ENCODE measurements around the gene TTLL7. TPM values are rescaled to one million over a fixed set of nuclear protein-coding genes. Genes with fewer than 3 reads are reported as not detected.

The TTLL7 gene
- total RNA-seq, 2 experiments from 2014 or later, result not detected

DNA sequence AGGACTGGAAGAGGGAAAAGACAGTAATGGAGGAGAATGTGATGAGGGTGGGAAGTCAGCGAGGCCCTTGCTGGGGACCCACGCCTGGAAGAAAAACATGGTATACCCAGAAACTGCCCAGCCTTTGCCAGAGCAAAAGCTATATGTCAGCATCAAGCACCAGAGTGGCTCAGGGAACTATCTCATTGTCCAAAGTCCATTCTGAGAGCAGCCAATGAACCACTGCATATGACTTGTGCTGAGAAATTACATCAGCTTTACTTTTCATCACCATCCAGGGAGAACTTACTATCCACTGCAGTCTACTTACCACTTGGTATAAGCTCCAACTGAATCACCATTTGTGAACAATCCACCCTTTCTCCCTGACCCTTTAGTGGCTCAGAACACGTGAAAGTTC is 148.1 kb downstream of the TTLL7 start:
- CTCF ChIA-PET, result interaction anchor here (1.4 kb wide), 1 partner anchor 9 kb away, joined by 5 read pairs; no protein-coding TSS in a partner anchor

GRCh38 chr1:83849191-83850061 is 149.5 kb downstream of the TTLL7 start:
- no peaks in the 10 kb centered on the region for H3K27me3 Mint-ChIP-seq (ENCODE audit: low read depth)
- H3K36me3 Mint-ChIP-seq (ENCODE audit: low read depth), result peaks cover 8% of the 10 kb centered on the region
- CTCF ChIA-PET, result no interaction called here
- intact Hi-C loops (cut with micrococcal nuclease), result no loop called here
- DNase-seq, result no peak
- H3K4me3 Mint-ChIP-seq, result no peak overlapping the region
- no peaks in the 10 kb centered on the region for H3K9me3 Mint-ChIP-seq
- H3K27ac Mint-ChIP-seq, result no peak overlapping the region
- peaks cover 18% of the 10 kb centered on the region for H3K4me1 Mint-ChIP-seq (ENCODE audit: low read depth)

More for the DNA sequence above, 148.1 kb downstream of the TTLL7 start:
- H3K36me3 Mint-ChIP-seq (ENCODE audit: low read depth), result peaks cover 4% of the 10 kb centered on the region
- no peak overlapping the region for H3K4me3 Mint-ChIP-seq
- DNase-seq, result no peak
- H3K27ac Mint-ChIP-seq, result no peak overlapping the region
- H3K4me1 Mint-ChIP-seq (ENCODE audit: low read depth), result peaks cover 20% of the 10 kb centered on the region
- H3K9me3 Mint-ChIP-seq, result no peaks in the 10 kb centered on the region
- intact Hi-C loops (cut with micrococcal nuclease), result no loop called here
- H3K27me3 Mint-ChIP-seq (ENCODE audit: low read depth), result no peaks in the 10 kb centered on the region

GRCh38 chr1:83846138-83846537 is 152.8 kb downstream of the TTLL7 start:
- H3K27me3 Mint-ChIP-seq (ENCODE audit: low read depth), result no peaks in the 10 kb centered on the region
- no peak overlapping the region for H3K4me3 Mint-ChIP-seq
- no peaks in the 10 kb centered on the region for H3K9me3 Mint-ChIP-seq
- intact Hi-C loops (cut with micrococcal nuclease), result no loop called here
- CTCF ChIA-PET, result no interaction called here
- H3K36me3 Mint-ChIP-seq (ENCODE audit: low read depth), result peaks cover 7% of the 10 kb centered on the region
- H3K4me1 Mint-ChIP-seq (ENCODE audit: low read depth), result peaks cover 17% of the 10 kb centered on the region
- DNase-seq, result no peak
- H3K27ac Mint-ChIP-seq, result no peak overlapping the region

DNA sequence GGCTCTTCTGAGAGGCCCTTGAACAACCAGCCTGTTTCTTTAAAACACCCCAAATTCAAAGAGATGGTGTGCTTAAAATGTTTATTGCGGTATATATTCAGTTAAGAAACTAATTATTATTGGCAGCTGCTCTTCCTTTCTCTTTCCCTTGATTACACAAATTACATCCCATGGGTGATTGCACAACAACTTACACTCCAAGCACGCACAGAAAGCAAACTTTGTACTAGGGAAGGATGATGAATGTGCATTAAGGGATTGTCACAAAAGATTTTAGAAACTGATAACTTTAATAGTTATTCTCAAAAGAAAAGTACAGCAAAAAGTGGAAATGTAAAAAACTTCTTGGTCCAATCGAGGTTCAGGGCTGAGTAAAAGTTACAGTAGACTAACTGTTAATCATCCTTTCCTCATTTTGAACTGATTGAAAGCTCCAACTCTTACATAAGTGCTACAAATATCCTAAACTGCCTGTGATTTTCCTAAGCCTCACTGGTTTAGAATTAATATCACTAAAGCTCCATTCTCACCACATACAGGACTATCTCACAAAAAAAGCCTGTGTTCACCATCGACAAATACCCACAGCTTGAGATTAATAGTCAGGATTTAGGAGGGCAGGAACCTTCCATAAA is 153.4 kb downstream of the TTLL7 start:
- no peak overlapping the region for H3K27ac Mint-ChIP-seq
- DNase-seq, result no peak
- H3K9me3 Mint-ChIP-seq, result no peaks in the 10 kb centered on the region
- peaks cover 15% of the 10 kb centered on the region for H3K4me1 Mint-ChIP-seq (ENCODE audit: low read depth)
- intact Hi-C loops (cut with micrococcal nuclease), result no loop called here
- no peak overlapping the region for H3K4me3 Mint-ChIP-seq
- H3K27me3 Mint-ChIP-seq (ENCODE audit: low read depth), result no peaks in the 10 kb centered on the region
- H3K36me3 Mint-ChIP-seq (ENCODE audit: low read depth), result peaks cover 7% of the 10 kb centered on the region
- CTCF ChIA-PET, result no interaction called here

DNA sequence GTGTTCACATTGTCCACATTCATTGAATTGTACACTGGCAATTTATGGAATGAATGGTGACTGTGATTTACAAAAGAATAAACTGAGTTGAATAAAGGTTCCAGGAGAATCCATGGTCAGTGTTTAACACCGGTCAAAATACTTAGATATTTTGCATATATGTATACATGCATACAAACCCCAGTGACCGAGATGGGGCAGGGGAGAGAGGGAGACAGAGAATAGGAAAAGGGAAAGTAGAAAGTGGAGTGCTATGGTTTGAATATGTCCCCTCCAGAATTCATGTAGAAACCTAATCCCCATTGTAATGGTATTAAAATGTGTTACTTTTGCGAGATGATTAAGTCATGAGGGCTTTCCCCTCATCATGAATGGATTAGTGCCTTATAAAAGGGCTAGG is 154.4 kb downstream of the TTLL7 start:
- Mint-ChIP-seq H3K9me3 (no peaks in the 10 kb centered on the region), H3K27ac (no peak overlapping the region), H3K36me3 (ENCODE audit: low read depth) (peaks cover 7% of the 10 kb centered on the region), H3K4me1 (ENCODE audit: low read depth) (peaks cover 5% of the 10 kb centered on the region), H3K4me3 (no peak overlapping the region), H3K27me3 (ENCODE audit: low read depth) (no peaks in the 10 kb centered on the region)
- no peak for DNase-seq
- intact Hi-C loops (cut with micrococcal nuclease), result no loop called here
- CTCF ChIA-PET, result no interaction called here

- peaks cover 2% of the 10 kb centered on the region for H3K36me3 Mint-ChIP-seq (ENCODE audit: low read depth)
- CTCF ChIA-PET, result interaction anchor here (1.4 kb wide), 1 partner anchor 22 kb away, joined by 4 read pairs; no protein-coding TSS in a partner anchor
- no peak overlapping the region for H3K4me3 Mint-ChIP-seq
- no peaks in the 10 kb centered on the region for H3K27me3 Mint-ChIP-seq (ENCODE audit: low read depth)
- H3K27ac Mint-ChIP-seq, result no peak overlapping the region
- H3K9me3 Mint-ChIP-seq, result no peaks in the 10 kb centered on the region
- no peaks in the 10 kb centered on the region for H3K4me1 Mint-ChIP-seq (ENCODE audit: low read depth)
- intact Hi-C loops (cut with micrococcal nuclease), result no loop called here
- DNase-seq, result no peak
Observed at GRCh38 chr1:83839566-83840173, 159.3 kb downstream of the TTLL7 start.

GRCh38 chr1:83838573-83838972 is 160.4 kb downstream of the TTLL7 start:
- no peaks in the 10 kb centered on the region for H3K36me3 Mint-ChIP-seq (ENCODE audit: low read depth)
- H3K4me3 Mint-ChIP-seq, result no peak overlapping the region
- no peak overlapping the region for H3K27ac Mint-ChIP-seq
- no peak for DNase-seq
- no peaks in the 10 kb centered on the region for H3K4me1 Mint-ChIP-seq (ENCODE audit: low read depth)
- CTCF ChIA-PET, result no interaction called here
- H3K9me3 Mint-ChIP-seq, result no peaks in the 10 kb centered on the region
- no peaks in the 10 kb centered on the region for H3K27me3 Mint-ChIP-seq (ENCODE audit: low read depth)
- intact Hi-C loops (cut with micrococcal nuclease), result no loop called here

GRCh38 chr1:83836543-83836942 is 162.4 kb downstream of the TTLL7 start:
- H3K27me3 Mint-ChIP-seq (ENCODE audit: low read depth), result no peaks in the 10 kb centered on the region

DNA sequence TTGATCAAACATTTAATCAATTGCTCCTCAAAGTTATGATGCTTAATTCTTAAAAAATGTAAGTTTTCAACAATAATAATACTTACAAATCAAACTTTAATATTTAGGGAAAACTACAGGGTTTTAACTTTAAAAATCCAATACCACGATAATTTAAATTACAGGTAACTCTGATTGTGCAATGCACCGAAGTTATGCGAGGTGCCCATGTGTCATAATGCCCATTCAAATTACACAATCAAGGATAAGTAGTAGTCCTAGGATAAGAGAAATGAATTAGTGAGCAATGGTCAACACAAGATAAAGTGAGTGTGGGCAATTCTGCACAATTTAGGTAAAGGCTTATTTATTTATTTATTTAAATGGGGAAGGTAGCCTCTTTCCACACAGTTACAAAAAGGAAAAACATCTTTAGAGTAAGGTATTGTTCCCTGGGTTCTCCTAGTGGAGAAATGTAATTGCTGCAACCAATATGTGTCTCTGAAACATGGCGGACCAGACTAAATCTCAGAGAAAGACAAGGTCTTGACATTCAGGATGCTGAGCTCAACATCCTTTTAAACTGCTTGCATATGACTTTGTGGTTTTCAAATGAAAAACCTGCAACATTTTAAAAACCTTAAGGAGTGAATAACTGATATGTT is 164.2 kb downstream of the TTLL7 start:
- no peak overlapping the region for H3K4me3 Mint-ChIP-seq
- no peaks in the 10 kb centered on the region for H3K4me1 Mint-ChIP-seq (ENCODE audit: low read depth)
- no peaks in the 10 kb centered on the region for H3K36me3 Mint-ChIP-seq (ENCODE audit: low read depth)
- intact Hi-C loops (cut with micrococcal nuclease), result no loop called here
- no peak for DNase-seq
- H3K27ac Mint-ChIP-seq, result no peak overlapping the region
- CTCF ChIA-PET, result no interaction called here
- H3K27me3 Mint-ChIP-seq (ENCODE audit: low read depth), result no peaks in the 10 kb centered on the region
- H3K9me3 Mint-ChIP-seq, result no peaks in the 10 kb centered on the region

More at GRCh38 chr1:83836543-83836942, 162.4 kb downstream of the TTLL7 start:
- DNase-seq, result no peak
- Mint-ChIP-seq H3K4me1 (ENCODE audit: low read depth) (no peaks in the 10 kb centered on the region), H3K36me3 (ENCODE audit: low read depth) (no peaks in the 10 kb centered on the region), H3K9me3 (no peaks in the 10 kb centered on the region), H3K4me3 (no peak overlapping the region), H3K27ac (no peak overlapping the region)
- CTCF ChIA-PET, result no interaction called here
- intact Hi-C loops (cut with micrococcal nuclease), result no loop called here

GRCh38 chr1:83832194-83832593 is 166.7 kb downstream of the TTLL7 start:
- H3K27ac Mint-ChIP-seq, result no peak overlapping the region
- H3K36me3 Mint-ChIP-seq (ENCODE audit: low read depth), result peaks cover 4% of the 10 kb centered on the region
- DNase-seq, result no peak
- no peaks in the 10 kb centered on the region for H3K4me1 Mint-ChIP-seq (ENCODE audit: low read depth)
- no peaks in the 10 kb centered on the region for H3K27me3 Mint-ChIP-seq (ENCODE audit: low read depth)
- intact Hi-C loops (cut with micrococcal nuclease), result no loop called here
- H3K9me3 Mint-ChIP-seq, result no peaks in the 10 kb centered on the region
- CTCF ChIA-PET, result no interaction called here
- no peak overlapping the region for H3K4me3 Mint-ChIP-seq

DNA sequence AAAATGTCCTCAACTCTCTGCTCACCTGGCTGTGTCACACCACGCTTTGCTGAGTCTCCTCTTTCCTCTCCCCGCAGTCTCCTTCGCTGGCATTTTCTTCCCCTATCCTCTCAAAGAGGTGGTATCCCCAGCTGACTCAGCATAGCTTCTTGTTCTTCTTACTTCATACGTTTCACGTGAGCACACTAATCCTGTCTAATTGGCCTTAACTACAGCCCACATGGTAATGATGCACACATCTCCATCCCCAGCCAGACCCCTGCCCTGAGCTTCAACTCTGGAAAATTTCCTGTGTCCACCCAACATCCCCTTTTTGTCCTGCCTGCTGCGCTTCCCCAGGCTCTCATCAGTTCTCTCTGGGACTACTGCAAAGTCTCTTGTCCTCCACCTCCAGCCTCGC is 169.8 kb downstream of the TTLL7 start:
- Mint-ChIP-seq H3K4me1 (ENCODE audit: low read depth) (no peaks in the 10 kb centered on the region), H3K9me3 (no peaks in the 10 kb centered on the region), H3K36me3 (ENCODE audit: low read depth) (peaks cover 4% of the 10 kb centered on the region), H3K27ac (no peak overlapping the region), H3K27me3 (ENCODE audit: low read depth) (no peaks in the 10 kb centered on the region), H3K4me3 (no peak overlapping the region)
- no peak for DNase-seq
- intact Hi-C loops (cut with micrococcal nuclease), result no loop called here
- CTCF ChIA-PET, result no interaction called here

- Mint-ChIP-seq H3K36me3 (ENCODE audit: low read depth) (peaks cover 7% of the 10 kb centered on the region), H3K4me1 (ENCODE audit: low read depth) (no peaks in the 10 kb centered on the region), H3K27me3 (ENCODE audit: low read depth) (no peaks in the 10 kb centered on the region), H3K4me3 (no peak overlapping the region), H3K27ac (no peak overlapping the region), H3K9me3 (no peaks in the 10 kb centered on the region)
- CTCF ChIA-PET, result interaction anchor here (0.6 kb wide), 2 partner anchors 173 to 265 kb away, joined by 3 read pairs; no protein-coding TSS in a partner anchor
- DNase-seq, result no peak
- intact Hi-C loops (cut with micrococcal nuclease), result no loop called here
Observed at GRCh38 chr1:83828456-83828855, 170.5 kb downstream of the TTLL7 start.

All from activated naive CD4-positive, alpha-beta T cell treated with anti-CD3 and anti-CD28 coated beads for 36 hours (primary cell).